UCSD-AML1 (cell line): Measurements from ENCODE around the gene SHISAL2B.
"Not testable (repeated sequence)": the region's sequence is repeated elsewhere in the genome, so short reads cannot be mapped to it uniquely, and the experiment has no call there.

Experiments
- DNase-seq: peaks from one replicate; lab custom pipeline; 2025; ENCODE audit not compliant: unreplicated experiment; lab: John Stamatoyannopoulos, UW

The SHISAL2B gene

DNA sequence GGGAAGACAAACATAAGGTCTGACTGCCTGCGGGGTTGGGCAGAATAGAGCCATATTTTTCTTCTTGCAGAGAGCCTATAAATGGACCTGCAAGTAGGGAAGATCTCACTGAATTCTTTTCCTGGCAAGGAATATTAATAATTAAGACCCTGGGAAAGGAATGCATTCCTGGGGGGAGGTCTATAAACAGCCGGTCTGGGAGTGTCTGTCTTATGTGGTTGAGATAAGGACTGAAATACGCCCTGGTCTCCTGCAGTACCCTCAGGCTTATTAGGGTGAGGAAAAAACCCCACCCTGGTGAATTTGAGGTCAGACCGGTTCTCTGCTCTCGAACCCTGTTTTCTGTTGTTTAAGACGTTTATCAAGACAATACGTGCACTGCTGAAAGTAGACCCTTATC lies 6.1 kb downstream of the SHISAL2B start:
- DNase-seq, result not testable (repeated sequence)

DNA sequence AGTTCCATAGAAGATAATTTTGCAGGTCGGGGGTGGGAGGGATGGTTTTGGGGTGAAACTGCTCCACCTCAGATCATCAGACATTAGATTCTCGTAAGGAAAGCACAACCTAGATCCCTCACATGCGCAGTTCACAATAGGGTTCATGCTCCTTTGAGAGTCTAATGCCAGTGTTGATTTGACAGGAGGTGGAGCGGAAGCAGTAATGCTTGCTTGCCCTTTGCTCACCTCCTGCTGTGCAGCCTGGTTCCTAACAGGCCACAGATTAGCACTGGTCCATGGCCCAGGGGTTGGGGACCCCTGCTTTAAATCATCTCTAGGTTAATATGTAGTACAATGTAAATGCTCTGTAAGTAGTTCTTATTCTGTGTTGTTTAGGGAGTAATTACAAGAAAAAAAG lies 10.5 kb downstream of the SHISAL2B start:
- no peak for DNase-seq

GRCh38 chr5:64706074-64706473 lies 15.8 kb downstream of the SHISAL2B start:
- not testable (repeated sequence) for DNase-seq

DNA sequence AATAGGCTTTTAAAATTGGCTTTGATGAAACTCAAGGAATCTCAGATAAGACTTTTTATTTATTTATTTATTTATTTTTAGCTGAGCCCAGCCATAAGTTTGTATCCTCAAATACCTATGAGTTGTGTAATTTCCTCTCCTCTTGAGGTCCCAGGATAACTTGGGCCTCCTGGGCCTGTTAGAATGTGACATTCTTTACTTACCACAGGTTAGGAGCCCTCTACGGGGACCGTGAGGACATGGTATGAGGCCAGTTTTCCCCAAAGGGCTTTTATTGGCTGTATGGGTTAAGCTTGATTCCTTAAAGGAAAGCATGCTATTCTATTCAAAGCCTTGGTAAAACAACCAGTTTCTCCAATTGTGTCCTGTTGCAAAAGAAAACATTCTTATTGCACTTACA lies 16.9 kb downstream of the SHISAL2B start:
- no peak for DNase-seq

- DNase-seq, result not testable (repeated sequence)
Observed at GRCh38 chr5:64714495-64714894, 24.2 kb downstream of the SHISAL2B start.

DNA sequence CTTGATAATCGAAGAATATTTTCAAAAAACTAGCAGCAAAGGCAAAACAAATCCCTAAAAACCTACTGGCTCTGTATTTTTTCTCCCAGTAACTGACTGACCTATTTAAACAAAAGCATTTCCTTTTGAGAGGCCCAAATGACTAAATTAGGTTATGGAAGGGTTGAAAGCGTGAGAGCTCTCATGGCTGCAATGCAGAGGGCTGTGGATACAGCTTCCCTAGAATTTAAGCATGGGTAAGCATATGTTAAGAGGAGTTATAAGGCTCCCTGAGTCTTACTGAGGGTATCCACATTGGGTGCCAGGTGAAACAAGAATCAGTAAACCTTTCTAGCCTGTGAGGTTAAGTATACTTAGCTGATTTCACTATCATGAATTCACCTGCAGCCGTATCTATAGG lies 32.3 kb downstream of the SHISAL2B start:
- DNase-seq, result no peak

GRCh38 chr5:64727150-64727549 lies 36.8 kb downstream of the SHISAL2B start:
- DNase-seq, result no peak

- no peak for DNase-seq
Observed at GRCh38 chr5:64742411-64742810, 52.1 kb downstream of the SHISAL2B start.

DNA sequence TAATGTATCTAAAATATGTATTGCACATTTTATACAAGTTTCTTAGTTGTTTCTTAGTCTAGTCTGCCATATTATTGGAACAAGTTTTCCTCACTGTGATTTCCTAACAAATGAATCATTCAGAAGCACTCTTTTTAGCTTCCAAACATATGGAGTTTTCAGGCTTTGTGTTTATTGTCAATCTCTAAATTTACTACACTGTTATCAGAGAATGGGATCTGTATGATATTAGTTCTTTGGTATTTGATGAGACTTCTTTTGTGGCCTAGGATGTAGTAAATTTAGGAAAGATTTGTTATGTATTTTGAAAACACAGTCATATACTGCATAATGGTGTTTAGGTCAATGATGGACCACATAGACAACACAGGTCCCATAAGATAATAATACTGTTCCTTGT lies 52.5 kb downstream of the SHISAL2B start:
- no peak for DNase-seq

DNA sequence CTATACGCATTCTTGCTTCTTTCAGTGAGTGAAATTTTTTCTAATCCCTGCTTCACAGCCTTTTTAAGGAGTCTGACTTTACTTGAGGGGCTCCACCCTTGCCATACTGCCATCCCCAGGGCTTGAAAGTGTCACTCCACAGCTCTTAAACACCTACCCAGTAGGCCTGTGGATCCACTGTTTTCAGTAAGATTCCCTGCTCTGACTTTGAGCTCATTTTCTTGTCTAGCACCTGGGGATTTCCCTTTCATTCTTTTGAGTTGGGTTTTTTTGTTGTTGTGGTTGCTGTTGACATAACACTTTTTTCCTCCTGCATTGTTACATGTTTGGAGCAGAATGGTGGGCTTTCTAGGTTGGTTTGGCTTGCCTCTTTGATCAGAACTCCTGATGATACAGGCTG lies 54.6 kb downstream of the SHISAL2B start:
- no peak for DNase-seq

DNA sequence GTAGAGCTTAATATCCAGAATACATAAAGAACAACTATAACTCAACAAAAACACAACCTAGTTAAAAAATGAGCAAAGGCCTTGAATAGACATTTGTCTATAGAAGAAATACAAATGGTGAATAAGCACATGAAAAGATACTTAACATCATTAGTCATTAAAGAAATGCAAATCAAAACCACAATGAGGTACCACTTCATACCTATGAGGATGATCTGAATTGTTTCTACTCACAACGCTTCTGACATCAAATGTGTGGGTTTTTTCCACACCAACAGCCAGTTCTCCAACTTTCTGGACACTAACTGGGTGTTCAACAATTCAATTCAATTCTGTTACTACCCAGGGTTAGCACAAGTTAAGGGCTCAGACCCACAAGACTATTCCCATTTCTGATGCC lies 56.1 kb downstream of the SHISAL2B start:
- no peak for DNase-seq

DNA sequence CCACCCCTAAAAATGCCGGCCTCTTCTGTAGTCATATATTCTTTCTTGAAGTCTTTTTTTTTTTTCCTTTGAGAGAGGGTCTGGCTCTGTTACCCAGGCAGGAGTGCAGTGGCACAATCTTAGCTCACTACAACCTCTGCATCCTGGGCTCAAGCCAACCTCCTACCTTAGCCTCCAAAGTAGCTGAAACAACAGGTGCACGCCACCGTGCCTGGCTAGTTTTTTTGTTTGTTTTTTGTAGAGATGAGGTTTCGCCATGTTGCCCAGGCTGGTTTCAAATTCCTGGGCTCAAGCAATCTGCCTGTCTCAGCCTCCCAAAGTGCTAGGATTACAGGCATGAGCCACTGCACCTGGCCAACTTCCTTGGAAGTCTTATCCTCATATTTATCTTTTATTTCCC lies 59.1 kb downstream of the SHISAL2B start:
- DNase-seq, result no peak

- DNase-seq, result no peak
Observed at GRCh38 chr5:64754066-64754465, 63.8 kb downstream of the SHISAL2B start.

GRCh38 chr5:64758901-64759300 lies 68.6 kb downstream of the SHISAL2B start:
- DNase-seq, result no peak

GRCh38 chr5:64759960-64760660 lies 69.8 kb downstream of the SHISAL2B start:
- DNase-seq, result no peak

GRCh38 chr5:64763948-64764503 lies 73.7 kb downstream of the SHISAL2B start:
- DNase-seq, result no peak

GRCh38 chr5:64765804-64766504 lies 75.7 kb downstream of the SHISAL2B start:
- DNase-seq, result no peak

- no peak for DNase-seq
Observed at GRCh38 chr5:64766941-64767340, 76.6 kb downstream of the SHISAL2B start.
